Esophagus (tissue), 2 donors: Measurements from ENCODE around the gene ZIC1. TPM values are rescaled to one million over a fixed set of nuclear protein-coding genes. Genes with fewer than 3 reads are reported as not detected.
A peak's percentile ranks its signal among the peaks of the same experiment; 100 is the strongest.

Experiments used
- H3K27ac ChIP-seq, 2 donors: one replicate each; pipeline ENCODE4 v1.5.1; 2013; ENCODE audit warnings: low read depth in 2 of 2, mild to moderate bottlenecking in 2 of 2, inconsistent platforms in 1 of 2, low read length in 1 of 2, moderate library complexity in 1 of 2
- H3K27me3 ChIP-seq, 2 donors: one replicate each; pipeline ENCODE4 v1.6.1; 2013; ENCODE audit warnings: low read length in 2 of 2, control low read depth in 1 of 2, mild to moderate bottlenecking in 1 of 2; ENCODE audit not compliant: insufficient read depth in 2 of 2, control insufficient read depth in 1 of 2
- H3K36me3 ChIP-seq, 2 donors: one replicate each; pipeline ENCODE4 v1.6.1; 2013; ENCODE audit warnings: low read length in 1 of 2; ENCODE audit not compliant: control insufficient read depth in 2 of 2, insufficient read depth in 2 of 2
- H3K4me1 ChIP-seq, 2 donors: one replicate each; pipeline ENCODE4 v1.6.1; 2013; ENCODE audit warnings: low read length in 1 of 2; ENCODE audit not compliant: control insufficient read depth in 2 of 2, insufficient read depth in 2 of 2
- H3K4me3 ChIP-seq, 2 donors: one replicate each; pipeline ENCODE4 v1.5.1; 2013; ENCODE audit warnings: low read length in 2 of 2, mild to moderate bottlenecking in 2 of 2, low read depth in 1 of 2, moderate library complexity in 1 of 2
- H3K9me3 ChIP-seq, 2 donors: one replicate each; pipeline ENCODE4 v1.6.1; 2013; ENCODE audit warnings: mild to moderate bottlenecking in 2 of 2, low read depth in 1 of 2, low read length in 1 of 2, moderate library complexity in 1 of 2; ENCODE audit not compliant: control insufficient read depth in 2 of 2, insufficient read depth in 1 of 2
- WGBS, 2 donors: extraction: QIAGEN DNeasy Blood & Tissue Kit; methylation state at CpG; one replicate each; pipeline ENCODE4 v1.1.7; 2013; 5-methylcytosine and 5-hydroxymethylcytosine counted together
- polyA plus RNA-seq, 2 donors: library from polyadenylated mRNA; stranded (reverse); fragments of 200-250 nt; gene quantifications; one replicate each; pipeline ENCODE4 v1.2.3, GENCODE V29; 2013
- donor health status: healthy with polysubstance abuse.
- donor health status: Bipolar disorder and iron deficiency.

ZIC1 gene
- polyA plus RNA-seq, 2 donors: not detected

DNA sequence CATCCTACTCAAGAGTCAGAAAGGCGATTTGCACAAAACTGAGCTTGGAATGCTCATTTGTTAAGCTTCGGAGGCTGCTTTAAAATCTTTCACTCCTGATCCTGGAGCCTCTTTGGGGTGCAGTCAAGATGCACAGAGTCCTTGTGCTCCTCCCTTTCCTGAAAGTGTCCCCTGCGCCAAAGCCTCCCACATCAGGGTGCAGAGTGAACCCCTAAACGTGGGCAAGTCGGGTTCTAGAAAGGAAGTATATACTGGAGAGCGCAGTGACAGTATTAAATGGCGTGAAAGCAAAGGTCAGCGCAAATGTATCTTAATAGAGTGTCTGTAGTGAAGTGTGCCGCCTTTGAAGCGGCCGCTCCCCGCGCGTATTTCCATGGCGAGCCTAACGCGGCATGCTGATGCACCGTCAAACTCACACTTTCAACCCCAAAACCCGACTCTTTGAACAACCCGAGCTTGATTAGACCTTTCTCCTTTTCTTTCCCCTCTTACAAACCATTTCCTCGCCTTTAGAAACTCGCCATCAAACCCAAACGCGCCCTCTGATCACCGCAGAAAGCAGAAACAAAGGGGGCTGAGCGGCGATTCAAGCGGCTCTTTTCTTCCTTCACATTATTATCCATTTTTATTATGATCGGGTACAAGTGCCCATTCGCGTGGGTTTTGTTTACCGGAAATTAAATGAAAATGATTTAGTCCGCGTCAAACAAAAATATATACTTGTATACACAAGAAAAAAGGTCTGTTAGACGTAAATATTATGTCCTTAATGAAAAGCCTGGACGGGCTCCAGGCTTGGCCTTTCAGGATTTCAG lies 21.1 kb upstream of the ZIC1 start:
- H3K27me3 ChIP-seq: peaks cover 15 to 37% of the 10 kb centered on the region in 2 donors
- H3K4me1 ChIP-seq: peaks cover 2 to 10% of the 10 kb centered on the region in 2 donors
- no peak overlapping the region for H3K4me3 ChIP-seq
- H3K27ac ChIP-seq: no peak overlapping the region
- 9 to 10% methylated on average over 36 of the region's 36 CpGs for WGBS, 2 donors
- no peaks in the 10 kb centered on the region for H3K36me3 ChIP-seq
- peaks cover 5 to 27% of the 10 kb centered on the region in 2 donors for H3K9me3 ChIP-seq

DNA sequence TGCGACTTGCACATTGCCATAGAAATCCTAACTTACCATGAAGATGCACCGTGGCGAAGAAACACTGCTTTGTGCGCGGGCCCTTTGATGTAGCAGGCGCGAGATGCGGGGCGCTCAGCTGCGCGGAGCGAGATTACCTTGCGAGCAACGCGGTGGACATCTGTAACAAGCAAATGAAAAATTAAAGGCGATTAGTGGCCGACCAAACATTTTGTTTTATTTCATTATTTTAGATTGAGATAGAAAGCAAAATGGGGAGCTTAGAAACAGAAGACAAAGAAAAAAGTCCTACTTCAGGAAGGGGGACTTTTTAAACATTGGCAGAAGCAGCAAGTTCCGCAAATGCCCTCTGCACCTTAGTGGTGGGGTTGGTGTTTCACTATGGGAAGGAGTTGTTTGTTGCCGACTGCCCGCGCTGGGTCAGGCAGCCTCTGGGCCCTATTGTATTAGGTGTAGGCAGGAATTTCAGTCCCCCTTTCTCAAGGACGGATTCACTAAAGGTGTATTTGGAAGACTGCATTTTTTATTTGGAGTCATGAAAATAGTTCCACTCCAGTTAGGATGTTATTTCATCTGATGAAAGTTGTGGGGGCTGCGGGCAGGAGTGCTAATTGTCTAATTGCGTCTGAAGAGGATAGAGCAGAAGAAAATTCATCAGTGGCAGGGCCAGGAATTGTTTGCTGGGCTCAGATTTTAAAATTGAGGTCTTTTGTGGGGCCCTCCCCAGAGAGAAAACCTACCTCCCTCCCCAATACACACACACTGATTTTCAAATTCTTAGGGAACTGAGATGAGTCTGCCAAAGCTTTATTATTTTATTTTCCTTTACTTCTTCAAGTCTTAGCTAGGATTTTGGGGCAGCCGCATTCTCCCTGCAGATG lies 20.2 kb upstream of the ZIC1 start:
- Histone ChIP-seq H3K4me3 (no peak overlapping the region), H3K27ac (no peak overlapping the region), H3K36me3 (no peaks in the 10 kb centered on the region), H3K27me3 (peaks cover 15 to 44% of the 10 kb centered on the region in 2 donors), H3K9me3 (peaks cover 5 to 27% of the 10 kb centered on the region in 2 donors), H3K4me1 (peaks cover 9 to 10% of the 10 kb centered on the region in 2 donors)
- 14 to 16% methylated on average over 25 of the region's 25 CpGs for WGBS, 2 donors

DNA sequence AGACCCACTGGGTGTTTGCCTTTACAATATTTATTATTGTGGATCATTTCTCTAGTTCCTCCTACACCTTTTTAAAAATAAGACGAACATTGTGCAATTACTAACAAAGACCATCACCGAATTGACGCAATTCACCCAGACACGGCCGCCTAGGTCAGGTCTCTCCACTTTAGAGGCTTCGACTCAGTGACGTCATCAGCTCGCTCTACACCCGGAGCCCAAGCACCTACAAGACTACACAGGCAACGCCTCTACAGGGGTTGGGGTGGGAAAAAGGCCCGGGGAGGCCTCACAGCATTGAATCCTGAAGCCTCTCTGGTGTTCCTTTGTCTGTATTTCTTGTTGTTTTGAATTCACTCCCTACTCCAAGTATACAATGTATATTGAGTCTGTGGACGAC lies 19.4 kb upstream of the ZIC1 start:
- Histone ChIP-seq H3K4me1 (peaks cover 9 to 10% of the 10 kb centered on the region in 2 donors), H3K4me3 (no peak overlapping the region), H3K27me3 (peaks cover 20 to 45% of the 10 kb centered on the region in 2 donors), H3K27ac (no peak overlapping the region), H3K9me3 (peaks cover 5 to 31% of the 10 kb centered on the region in 2 donors), H3K36me3 (no peaks in the 10 kb centered on the region)
- WGBS, 2 donors: 6 to 10% methylated on average over 12 of the region's 12 CpGs

DNA sequence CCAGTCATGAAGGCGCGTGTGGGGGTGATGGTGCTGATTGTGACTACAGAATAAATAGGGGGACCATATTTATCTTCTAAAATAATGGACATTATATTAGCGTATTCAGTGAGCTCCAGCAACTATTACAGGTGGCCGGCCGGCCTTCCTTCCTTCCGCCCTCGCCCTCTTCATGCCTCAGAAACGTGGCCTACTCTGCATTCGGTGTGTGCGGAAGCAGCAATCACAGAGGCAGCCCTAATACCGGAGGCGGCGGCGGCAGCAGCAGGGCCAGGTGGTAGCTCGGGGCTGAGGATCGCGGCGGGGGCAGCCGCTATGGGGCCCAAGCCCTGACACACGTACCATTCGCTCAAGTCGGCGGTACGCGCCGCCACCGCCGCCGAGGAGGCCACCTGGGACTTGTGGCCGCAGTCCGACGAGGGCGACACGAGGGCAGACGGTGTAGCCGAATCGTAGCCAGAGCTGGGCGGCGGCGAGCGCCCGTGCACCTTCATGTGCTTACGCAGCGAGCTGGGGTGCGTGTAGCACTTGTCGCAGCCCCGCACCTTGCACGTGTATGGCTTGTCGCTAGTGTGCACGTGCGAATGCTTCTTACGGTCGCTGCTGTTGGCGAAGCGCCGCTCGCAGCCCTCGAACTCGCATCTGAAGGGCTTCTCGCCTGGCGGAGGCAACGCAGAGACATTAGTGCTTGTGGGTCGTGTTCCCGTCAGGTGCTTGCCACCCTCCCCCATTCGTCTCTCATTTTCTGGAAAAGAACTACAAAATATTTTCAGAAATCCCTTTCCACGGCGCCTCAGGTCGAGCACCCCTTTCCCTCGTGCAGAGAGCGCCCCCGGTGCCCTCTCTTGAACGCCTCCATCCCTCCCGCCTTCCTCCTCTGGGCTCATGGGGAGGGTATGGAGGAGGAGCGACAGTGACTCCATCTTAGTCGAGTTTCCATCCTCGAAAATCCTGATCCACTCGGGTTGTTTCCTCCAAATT lies 18.3 kb upstream of the ZIC1 start:
- no peaks in the 10 kb centered on the region for H3K36me3 ChIP-seq
- H3K27ac ChIP-seq: no peak overlapping the region
- H3K27me3 ChIP-seq: peaks cover 21 to 46% of the 10 kb centered on the region in 2 donors
- peaks cover 5 to 32% of the 10 kb centered on the region in 2 donors for H3K9me3 ChIP-seq
- WGBS, 2 donors: 14% methylated on average over 67 to 77 of the region's 77 CpGs
- peaks cover 9 to 11% of the 10 kb centered on the region in 2 donors for H3K4me1 ChIP-seq
- H3K4me3 ChIP-seq: no peak overlapping the region

DNA sequence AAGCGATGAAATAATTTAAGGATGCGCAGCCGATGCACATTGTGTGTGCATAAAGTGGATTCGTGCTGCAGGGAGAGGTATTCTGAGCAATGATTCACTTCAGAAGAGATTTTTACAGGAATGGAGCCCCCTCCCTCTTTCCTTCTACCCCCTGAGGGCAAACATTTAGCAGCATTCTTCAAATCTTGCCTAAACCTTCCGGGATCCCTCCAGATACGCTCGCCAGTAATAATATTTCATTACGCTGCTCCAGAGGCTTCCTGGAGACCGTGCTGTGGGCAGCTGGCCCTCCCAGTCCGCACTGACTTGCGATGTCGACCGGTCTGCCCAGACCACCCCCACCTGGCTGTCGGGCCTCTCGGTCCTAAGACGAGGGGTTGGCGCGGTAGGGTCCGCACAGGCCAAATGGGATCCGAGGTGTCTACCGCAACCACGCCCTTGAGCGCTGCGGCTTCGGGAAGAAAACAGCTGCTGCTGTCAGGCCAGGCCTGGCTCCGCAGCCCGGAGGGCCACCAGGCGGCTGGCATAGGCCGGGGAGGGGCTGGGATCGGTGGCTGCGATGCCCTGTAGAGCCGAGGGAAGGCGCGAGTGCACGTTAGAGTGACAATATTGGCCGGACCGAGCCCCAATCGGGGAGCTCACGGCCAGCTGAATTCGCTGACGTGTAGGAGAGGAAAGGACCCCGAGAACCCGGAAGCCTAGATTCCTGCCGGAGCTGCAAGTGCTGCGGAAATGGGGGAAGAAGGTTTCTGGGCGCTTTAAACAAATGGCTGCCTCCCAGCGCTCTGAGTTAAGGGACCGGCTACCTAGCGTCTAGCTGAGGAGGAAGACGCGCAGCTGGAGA lies 17.2 kb upstream of the ZIC1 start:
- H3K4me3 ChIP-seq: peak overlapping the region in 1 of 2 donors; percentile 18
- peaks cover 9 to 13% of the 10 kb centered on the region in 2 donors for H3K4me1 ChIP-seq
- no peak overlapping the region for H3K27ac ChIP-seq
- H3K27me3 ChIP-seq: peaks cover 17 to 54% of the 10 kb centered on the region in 2 donors
- no peaks in the 10 kb centered on the region for H3K36me3 ChIP-seq
- peaks cover 5 to 40% of the 10 kb centered on the region in 2 donors for H3K9me3 ChIP-seq
- 7% methylated on average over 51 of the region's 51 CpGs for WGBS, 2 donors

DNA sequence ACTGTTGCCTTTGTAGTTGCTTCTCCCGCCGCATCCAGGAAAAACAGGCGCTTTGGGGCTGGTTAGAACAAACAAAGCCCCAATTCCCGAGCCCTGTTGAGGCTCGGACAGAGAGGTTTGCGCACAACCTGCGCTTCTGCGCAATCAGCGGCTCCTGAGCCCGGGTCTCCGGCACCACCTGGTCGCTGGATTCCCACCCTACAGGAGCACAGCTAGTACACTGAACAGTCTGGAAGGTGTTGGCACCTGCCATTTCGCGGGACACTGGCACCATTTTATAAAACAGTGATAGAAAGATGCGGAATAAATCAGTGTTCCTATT lies 16.6 kb upstream of the ZIC1 start:
- H3K27ac ChIP-seq: no peak overlapping the region
- 6 to 8% methylated on average over 15 of the region's 15 CpGs for WGBS, 2 donors
- peaks cover 9 to 13% of the 10 kb centered on the region in 2 donors for H3K4me1 ChIP-seq
- peaks cover 20 to 56% of the 10 kb centered on the region in 2 donors for H3K27me3 ChIP-seq
- no peaks in the 10 kb centered on the region for H3K36me3 ChIP-seq
- H3K4me3 ChIP-seq: peak overlapping the region in 1 of 2 donors; percentile 18
- H3K9me3 ChIP-seq: peaks cover 8 to 45% of the 10 kb centered on the region in 2 donors

DNA sequence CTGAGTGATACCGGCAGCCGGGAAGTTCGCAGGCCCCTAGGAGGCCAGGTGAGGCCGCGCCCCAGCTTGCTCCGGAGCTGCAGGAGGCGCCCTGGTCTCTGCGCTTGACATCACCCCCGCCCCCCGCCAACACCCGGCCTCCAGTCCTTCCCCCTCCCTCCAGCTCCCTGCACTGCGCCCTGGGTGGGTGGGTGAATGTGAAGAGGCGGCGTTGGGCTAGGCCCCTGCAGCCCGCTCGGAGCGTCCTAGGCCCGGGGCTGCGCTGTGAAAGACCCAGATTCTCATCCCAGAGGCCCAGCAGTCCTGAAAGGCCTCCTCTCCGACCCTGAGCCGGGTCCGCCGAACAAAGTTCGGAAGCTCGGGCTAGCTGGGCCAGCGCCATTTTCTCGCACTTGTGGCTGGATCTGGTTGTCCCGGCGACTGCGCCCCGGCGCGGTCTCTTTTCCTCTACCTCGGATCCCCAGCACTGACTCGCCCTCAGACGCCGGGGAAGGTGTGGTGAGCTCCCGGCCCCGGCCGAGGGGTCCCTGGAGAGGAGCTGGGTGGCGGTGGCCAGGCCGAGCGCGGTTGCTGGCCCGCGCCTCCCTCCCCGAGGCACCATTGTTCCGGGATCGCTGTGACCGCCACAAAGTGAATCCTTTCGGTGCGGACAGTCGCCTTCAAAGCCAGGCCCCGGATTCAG lies 15.8 kb upstream of the ZIC1 start:
- H3K36me3 ChIP-seq: no peaks in the 10 kb centered on the region
- peaks cover 25 to 55% of the 10 kb centered on the region in 2 donors for H3K27me3 ChIP-seq
- H3K4me3 ChIP-seq: peak overlapping the region in 1 of 2 donors; percentile 36

More for the DNA sequence above, 15.8 kb upstream of the ZIC1 start:
- H3K27ac ChIP-seq: no peak overlapping the region
- 7 to 11% methylated on average over 51 to 54 of the region's 54 CpGs for WGBS, 2 donors
- H3K9me3 ChIP-seq: peaks cover 11 to 47% of the 10 kb centered on the region in 2 donors
- peaks cover 9 to 13% of the 10 kb centered on the region in 2 donors for H3K4me1 ChIP-seq
